Esophagus squamous epithelium (tissue), 4 donors: Measurements from ENCODE around the gene DGUOK.

ENCODE experiments used
- POLR2A ChIP-seq, 4 donors: fragments of 450-650 bp; IDR thresholded peaks; one replicate each; pipeline ENCODE4 v1.6.1; 2017; ENCODE audit warnings: antibody characterized with exemption in 4 of 4, mild to moderate bottlenecking in 4 of 4, moderate library complexity in 3 of 4
- TF ChIP-seq, protein P1 (sequence below), 6 experiments: fragments of 450-650 bp in 4 of 6; fragments of 200-600 bp in 2 of 6; sonication (generic) in 2 of 6; IDR thresholded peaks; one replicate each; pipeline ENCODE4 v1.5.1; 2016 to 2019; ENCODE audit warnings: antibody characterized with exemption in 6 of 6, mild to moderate bottlenecking in 4 of 6, moderate library complexity in 4 of 6

DNA sequence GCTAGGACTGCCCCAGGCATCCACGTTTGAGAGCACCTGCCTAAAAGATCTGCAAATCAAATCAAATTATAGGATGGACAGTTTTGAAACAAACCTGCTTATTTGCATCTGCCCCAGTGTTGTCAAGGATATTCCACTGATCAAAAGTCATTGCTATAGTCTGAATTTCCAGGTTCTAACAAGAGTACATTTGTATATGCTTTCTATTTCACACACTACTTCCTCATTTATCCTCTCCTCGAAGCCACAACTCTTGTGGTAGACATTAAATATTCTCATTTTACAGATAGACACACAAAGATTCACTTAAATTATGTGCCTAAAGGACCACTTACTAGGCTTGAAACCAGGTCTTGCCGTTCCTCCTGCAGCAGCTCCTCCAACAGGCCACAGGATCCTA lies 46.2 kb downstream of the DGUOK start:
- TF ChIP-seq, protein P1, sequence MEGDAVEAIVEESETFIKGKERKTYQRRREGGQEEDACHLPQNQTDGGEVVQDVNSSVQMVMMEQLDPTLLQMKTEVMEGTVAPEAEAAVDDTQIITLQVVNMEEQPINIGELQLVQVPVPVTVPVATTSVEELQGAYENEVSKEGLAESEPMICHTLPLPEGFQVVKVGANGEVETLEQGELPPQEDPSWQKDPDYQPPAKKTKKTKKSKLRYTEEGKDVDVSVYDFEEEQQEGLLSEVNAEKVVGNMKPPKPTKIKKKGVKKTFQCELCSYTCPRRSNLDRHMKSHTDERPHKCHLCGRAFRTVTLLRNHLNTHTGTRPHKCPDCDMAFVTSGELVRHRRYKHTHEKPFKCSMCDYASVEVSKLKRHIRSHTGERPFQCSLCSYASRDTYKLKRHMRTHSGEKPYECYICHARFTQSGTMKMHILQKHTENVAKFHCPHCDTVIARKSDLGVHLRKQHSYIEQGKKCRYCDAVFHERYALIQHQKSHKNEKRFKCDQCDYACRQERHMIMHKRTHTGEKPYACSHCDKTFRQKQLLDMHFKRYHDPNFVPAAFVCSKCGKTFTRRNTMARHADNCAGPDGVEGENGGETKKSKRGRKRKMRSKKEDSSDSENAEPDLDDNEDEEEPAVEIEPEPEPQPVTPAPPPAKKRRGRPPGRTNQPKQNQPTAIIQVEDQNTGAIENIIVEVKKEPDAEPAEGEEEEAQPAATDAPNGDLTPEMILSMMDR (IDR thresholded peaks at IDR 0.05) = no peak
- TF ChIP-seq POLR2A (IDR thresholded peaks at IDR 0.05) = no peak
